Neural progenitor cell (in vitro differentiated cells): Measurements from ENCODE around the gene MTX1.

ENCODE experiments used
- EZH2 ChIP-seq: fragments of 200-600 bp; sonication (generic); IDR thresholded peaks from 2 replicates; pipeline ENCODE4 v1.6.1; 2017; ENCODE audit warnings: antibody characterized with exemption, mild to moderate bottlenecking, moderate library complexity
- EZH2phosphoT487 ChIP-seq: fragments of 200-600 bp; sonication (generic); IDR thresholded peaks from 2 replicates; pipeline ENCODE4 v1.6.1; 2017; ENCODE audit warnings: antibody characterized with exemption
- TF ChIP-seq, protein P1 (sequence below): fragments of 200-600 bp; sonication (generic); IDR thresholded peaks from 2 replicates; pipeline ENCODE4 v1.5.1; 2017; ENCODE audit warnings: antibody characterized with exemption, mild to moderate bottlenecking

DNA sequence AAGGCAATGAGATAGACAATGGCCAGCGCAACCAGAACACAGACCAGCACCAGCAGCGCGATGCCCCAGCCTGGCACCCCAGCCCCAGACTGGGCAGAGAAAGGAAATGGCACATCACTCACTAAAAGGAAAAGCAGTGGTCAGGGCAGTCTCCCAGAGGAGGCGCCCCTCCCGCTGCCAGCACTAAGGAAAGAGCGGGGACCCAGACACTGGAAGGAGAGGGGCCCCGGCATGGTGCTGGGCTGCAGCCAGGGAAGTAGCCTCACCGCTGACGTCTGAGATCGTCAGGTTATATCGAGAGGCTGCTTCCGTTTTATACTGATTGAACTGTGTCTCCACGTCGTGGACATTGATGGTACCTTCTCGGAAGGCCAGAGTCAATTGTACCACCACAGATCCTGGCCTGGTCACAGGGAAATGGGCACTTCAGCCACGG, 21.0 kb upstream of the MTX1 start:
- TF ChIP-seq EZH2 (no peak), EZH2phosphoT487 (no peak)
- TF ChIP-seq, protein P1, sequence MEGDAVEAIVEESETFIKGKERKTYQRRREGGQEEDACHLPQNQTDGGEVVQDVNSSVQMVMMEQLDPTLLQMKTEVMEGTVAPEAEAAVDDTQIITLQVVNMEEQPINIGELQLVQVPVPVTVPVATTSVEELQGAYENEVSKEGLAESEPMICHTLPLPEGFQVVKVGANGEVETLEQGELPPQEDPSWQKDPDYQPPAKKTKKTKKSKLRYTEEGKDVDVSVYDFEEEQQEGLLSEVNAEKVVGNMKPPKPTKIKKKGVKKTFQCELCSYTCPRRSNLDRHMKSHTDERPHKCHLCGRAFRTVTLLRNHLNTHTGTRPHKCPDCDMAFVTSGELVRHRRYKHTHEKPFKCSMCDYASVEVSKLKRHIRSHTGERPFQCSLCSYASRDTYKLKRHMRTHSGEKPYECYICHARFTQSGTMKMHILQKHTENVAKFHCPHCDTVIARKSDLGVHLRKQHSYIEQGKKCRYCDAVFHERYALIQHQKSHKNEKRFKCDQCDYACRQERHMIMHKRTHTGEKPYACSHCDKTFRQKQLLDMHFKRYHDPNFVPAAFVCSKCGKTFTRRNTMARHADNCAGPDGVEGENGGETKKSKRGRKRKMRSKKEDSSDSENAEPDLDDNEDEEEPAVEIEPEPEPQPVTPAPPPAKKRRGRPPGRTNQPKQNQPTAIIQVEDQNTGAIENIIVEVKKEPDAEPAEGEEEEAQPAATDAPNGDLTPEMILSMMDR = no peak
